Esophagus muscularis mucosa (tissue), 4 donors: ENCODE results near the gene BICDL1.

Experiments used
- EP300 ChIP-seq: sonication (generic); formaldehyde crosslinking; IDR thresholded peaks from one replicate; pipeline ENCODE4 v1.6.1; 2017; ENCODE audit warnings: antibody characterized with exemption
- POLR2A ChIP-seq: fragments of 450-650 bp; IDR thresholded peaks from one replicate; pipeline ENCODE4 v1.6.1; 2017; ENCODE audit warnings: antibody characterized with exemption, moderate library complexity, mild to moderate bottlenecking, low read depth
- TF ChIP-seq, protein P1 (sequence below), 3 experiments: fragments of 200-600 bp in 2 of 3; fragments of 450-650 bp in 1 of 3; sonication (generic) in 2 of 3; IDR thresholded peaks; one replicate each; pipeline ENCODE4 v1.5.1; 2017 to 2019; ENCODE audit warnings: antibody characterized with exemption in 3 of 3, mild to moderate bottlenecking in 2 of 3, moderate library complexity in 1 of 3

DNA sequence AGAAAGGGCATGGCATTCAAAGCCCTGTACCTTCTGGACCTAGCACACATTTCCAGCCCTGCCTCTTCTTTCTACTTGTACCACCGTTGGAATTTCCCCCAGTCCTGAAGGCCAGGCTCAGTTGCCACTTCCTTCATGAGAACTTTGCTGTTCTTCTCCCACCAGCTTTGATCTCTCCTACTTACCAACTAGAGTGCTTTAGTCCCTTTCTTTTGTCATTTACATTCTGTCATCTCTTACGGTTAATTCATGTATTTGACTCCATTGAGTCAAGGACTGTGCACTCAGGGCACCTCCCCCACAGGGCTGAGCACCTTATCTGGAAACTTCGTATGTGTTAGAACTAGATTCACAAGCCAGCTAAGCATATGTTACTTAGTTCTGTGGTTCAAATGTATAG, 26.3 kb downstream of the BICDL1 start:
- TF ChIP-seq, protein P1, sequence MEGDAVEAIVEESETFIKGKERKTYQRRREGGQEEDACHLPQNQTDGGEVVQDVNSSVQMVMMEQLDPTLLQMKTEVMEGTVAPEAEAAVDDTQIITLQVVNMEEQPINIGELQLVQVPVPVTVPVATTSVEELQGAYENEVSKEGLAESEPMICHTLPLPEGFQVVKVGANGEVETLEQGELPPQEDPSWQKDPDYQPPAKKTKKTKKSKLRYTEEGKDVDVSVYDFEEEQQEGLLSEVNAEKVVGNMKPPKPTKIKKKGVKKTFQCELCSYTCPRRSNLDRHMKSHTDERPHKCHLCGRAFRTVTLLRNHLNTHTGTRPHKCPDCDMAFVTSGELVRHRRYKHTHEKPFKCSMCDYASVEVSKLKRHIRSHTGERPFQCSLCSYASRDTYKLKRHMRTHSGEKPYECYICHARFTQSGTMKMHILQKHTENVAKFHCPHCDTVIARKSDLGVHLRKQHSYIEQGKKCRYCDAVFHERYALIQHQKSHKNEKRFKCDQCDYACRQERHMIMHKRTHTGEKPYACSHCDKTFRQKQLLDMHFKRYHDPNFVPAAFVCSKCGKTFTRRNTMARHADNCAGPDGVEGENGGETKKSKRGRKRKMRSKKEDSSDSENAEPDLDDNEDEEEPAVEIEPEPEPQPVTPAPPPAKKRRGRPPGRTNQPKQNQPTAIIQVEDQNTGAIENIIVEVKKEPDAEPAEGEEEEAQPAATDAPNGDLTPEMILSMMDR (IDR thresholded peaks at IDR 0.05), result no peak
- no peak for TF ChIP-seq POLR2A
- no peak for TF ChIP-seq EP300
